Ramos (cell line): ENCODE measurements around the gene ADH1B.
"Not testable (repeated sequence)": the region's sequence is repeated elsewhere in the genome, so short reads cannot be mapped to it uniquely, and the experiment has no call there.

ENCODE experiments used
- in situ Hi-C: fragments of 300-500 bp; cut with MboI; formaldehyde crosslinking; loops from one replicate; pipeline ENCODE4 v1.14.3; 2022; ENCODE audit warnings: low sequenced_read_pairs; ENCODE audit not compliant: unreplicated experiment

ADH1B gene

GRCh38 chr4:99321241-99322191 lies at the start of gene ADH1B:
Gene ADH1B, minus strand, starts transcription at chr4:99321401. Its CDS starts 70 bp downstream, at chr4:99321331.
- in situ Hi-C loops: no loop called here

GRCh38 chr4:99367817-99368216 lies 46.6 kb upstream of the ADH1B start:
- in situ Hi-C loops: not testable (repeated sequence)

- in situ Hi-C loops: no loop called here
Observed at GRCh38 chr4:99366491-99366890, 45.3 kb upstream of the ADH1B start.

DNA sequence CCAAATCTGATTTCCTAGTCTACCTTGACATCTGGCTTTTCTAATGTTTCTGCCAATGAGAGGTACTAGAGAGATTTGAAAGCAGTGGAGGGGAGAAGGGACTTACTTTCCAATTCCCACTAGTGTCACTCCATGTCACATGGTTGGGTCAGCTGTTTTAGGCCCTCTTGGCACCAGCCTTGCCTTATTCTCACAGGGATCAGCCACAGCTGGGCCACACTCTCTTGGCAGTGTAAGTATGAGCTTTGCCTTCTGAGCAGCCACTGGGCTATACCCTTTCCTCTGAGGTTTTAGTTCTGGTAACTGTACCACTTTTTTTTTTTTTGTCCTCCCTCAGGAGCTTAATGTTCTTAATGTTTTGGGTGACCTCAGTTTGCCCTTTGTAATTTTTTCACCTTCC lies 41.6 kb upstream of the ADH1B start:
- in situ Hi-C loops: no loop called here

GRCh38 chr4:99361899-99362275 lies 40.7 kb upstream of the ADH1B start:
- in situ Hi-C loops: no loop called here

DNA sequence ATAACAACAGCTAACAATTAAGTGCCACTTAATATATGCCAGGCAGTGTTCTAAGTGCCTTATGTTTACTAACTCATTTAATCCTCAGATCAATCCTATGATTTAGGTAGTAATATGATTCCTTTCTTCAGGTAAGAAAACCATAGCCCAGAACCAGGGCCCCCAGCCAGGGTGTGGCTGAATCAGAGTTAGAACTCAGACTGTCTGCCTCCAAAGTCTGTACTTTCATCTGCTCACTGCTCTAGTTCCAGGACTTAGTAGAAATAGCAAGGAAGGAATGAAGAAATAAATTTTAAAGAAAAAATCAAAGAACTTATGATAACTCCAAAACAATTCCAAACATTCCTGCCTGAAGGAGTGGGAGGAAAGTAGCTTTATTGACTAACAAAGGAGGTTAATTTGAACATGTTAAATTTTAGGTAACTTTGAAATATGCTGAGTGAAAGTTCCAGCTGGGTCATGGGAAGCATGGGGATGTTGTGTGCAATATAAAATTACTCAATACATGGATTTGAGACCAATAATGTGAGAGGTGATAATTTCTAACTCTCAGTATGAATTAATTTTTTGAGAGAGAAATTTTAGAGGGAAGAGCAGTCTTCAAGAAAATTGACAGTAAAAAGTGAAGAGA lies 40.2 kb upstream of the ADH1B start:
- in situ Hi-C loops: no loop called here

DNA sequence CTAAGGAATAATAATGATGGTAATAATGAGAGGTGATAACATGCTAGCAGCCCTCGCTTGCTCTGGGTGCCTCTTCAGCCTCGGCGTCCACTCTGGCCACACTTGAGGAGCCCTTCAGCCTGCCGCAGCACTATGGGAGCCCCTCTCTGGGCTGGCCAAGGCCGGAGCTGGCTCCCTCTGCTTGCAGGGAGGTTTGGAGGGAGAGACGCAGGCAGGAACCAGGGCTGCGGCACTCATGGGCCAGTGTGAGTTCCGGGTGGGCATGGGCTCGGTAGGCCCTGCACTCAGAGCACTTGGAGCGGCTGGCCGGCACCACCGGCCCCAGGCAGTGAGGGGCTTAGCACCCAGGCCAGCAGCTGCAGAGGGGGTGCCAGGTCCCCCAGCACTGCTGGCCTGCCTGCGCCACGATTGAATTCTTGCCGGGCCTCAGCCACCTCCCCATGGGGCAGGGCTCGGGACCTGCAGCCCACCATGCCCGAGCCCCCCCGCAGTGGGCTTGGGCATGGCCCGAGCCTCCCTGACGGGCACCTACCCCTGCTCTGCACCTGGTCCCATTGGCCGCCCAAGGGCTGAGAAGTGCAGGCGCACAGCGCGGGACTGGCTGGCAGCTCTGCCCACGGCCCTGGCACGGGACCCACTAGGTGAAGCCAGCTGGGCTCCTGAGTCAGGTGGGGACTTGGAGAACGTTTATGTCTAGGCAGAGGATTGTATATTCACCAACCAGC lies 38.4 kb upstream of the ADH1B start:
- in situ Hi-C loops: no loop called here

DNA sequence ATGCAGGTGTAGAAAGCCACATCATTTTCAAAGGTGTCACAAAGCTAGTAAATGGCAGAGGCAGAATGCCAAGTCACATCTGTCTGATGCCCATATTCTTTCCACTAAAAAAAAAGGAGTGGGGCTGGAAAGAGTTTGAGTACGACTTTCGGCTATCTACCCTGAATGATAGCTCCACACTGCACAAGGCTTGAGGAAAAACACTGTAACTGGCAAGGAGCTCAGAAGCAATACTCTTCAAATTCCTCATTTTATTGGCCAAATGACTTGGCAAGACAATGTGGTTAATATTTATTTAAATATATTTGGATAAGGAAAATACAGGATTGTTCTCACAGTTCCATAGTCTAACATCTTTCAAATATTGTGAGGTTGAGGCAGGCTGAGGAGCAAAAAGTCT lies 36.7 kb upstream of the ADH1B start:
- in situ Hi-C loops: no loop called here

- in situ Hi-C loops: no loop called here
Observed at GRCh38 chr4:99356992-99357391, 35.8 kb upstream of the ADH1B start.

DNA sequence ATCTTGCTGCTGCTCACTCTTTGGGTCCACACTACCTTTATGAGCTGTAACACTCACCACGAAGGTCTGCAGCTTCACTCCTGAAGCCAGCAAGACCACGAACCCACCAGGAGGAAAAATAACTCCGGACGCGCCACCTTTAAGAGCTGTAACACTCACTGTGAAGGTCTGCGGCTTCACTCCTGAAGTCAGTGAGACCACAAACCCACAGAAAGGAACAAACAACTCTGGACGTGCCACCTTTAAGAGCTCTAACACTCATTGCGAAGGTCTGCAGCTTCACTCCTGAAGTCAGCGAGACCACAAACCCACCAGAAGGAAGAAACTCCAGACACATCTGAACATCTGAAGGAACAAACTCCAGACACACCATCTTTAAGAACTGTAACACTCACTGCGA lies 34.9 kb upstream of the ADH1B start:
- in situ Hi-C loops: not testable (repeated sequence)

DNA sequence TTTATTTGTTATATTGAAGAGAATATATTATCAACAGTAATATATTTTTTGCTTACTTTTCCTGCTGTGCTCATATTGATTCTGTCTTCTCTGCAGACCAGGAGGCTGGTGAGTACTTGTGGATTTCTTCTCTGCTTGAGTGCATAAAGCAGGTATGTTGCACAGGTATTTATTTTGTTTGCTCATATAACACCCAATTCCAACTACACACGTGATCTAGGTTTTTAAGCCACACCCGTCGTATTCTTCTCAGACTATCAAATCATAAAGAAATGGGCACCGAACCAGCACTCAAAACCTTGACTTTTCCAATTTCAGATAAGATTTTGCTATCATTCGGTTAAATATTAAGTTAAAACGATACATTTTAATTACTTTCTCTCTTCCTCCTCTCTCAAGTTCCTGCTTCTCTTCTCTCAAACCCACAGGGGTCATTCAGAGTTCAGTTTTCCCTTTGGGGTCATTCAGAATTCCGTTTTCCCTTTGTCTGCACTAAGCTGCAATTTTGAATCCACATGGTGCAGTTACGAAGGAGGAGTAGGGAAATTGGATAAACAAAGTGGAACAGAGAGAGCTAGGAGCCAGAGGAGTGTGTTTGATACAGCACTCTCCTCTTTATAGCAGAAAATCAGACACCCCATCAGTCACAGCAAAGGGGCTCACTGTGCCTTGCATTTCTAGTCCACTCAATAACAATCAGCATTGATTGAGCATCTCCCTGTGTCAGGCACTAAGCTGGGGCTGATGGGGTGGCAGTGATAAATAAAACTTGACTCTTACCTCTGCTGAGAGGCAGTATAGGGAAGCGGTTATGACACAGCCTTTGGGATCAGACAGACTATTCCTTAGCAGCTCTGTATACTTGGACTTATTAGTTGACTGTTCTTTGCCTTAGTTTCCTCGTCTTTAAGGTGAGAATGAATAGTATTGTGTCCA lies 31.7 kb upstream of the ADH1B start, which contains the start of gene ADH1C:
ADH1C (minus strand) TSS at position 145 of the 936 bp plus-strand sequence; CDS start at position 74, 71 bp downstream.
- in situ Hi-C loops: no loop called here

DNA sequence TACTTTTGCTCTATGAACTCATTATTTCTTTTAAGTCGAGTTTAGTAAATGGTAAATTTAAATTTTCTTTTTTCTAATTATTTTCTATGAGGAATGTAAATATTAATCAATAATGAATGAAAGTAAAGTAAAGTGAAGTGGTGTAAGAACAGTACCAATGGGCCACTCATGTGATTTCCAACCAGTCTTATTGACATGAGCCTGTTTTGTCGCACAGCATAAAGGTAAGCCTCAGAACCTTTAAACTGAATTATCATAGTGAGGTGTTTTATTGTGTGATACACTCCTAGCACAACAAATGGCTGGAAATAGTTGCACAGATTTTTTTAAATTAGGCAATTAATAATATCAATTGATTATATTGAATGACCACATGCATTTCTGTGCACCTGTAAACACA lies 30.3 kb upstream of the ADH1B start:
- in situ Hi-C loops: no loop called here

DNA sequence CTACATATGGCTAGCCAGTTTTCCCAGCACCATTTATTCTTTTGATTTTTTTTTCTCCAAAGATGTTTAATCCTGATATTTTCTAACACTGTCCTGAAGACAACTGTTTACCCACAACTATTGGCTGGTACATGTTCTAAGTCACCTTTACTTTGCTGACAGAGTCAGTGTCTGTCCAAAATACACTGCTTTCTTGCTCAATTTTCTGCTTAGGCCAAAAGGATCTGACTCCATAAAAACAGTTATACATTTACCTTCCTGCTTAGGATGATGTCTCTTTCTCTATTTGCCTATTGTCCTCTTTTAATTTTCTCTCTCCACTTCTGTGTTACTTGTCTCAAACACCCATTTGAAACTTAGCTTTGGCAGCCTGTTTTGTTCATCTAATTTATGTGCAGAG lies 28.1 kb upstream of the ADH1B start:
- in situ Hi-C loops: no loop called here

GRCh38 chr4:99342624-99343023 lies 21.4 kb upstream of the ADH1B start:
- in situ Hi-C loops: not testable (repeated sequence)

GRCh38 chr4:99341426-99341825 lies 20.2 kb upstream of the ADH1B start:
- in situ Hi-C loops: no loop called here

- in situ Hi-C loops: no loop called here
Observed at GRCh38 chr4:99339172-99339571, 18.0 kb upstream of the ADH1B start.

DNA sequence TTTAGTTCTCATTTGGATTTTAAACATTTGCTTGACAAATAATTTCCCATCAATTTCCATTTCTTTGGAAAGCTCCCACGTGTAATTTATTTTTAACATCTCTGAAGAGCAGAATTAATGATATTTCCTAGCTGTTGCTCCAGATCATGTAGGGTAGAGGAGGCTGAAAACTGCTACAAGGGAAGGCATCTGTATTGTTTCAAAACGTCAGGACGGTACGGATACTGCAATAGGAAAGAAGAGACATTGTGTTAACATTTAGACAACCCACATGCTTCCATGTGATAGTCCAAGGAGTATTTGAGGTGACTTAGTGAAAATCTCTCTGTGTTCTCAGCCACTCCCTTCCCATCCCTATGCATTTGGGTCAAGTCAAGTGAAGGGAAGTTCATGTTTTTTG lies 15.4 kb upstream of the ADH1B start:
- in situ Hi-C loops: no loop called here

DNA sequence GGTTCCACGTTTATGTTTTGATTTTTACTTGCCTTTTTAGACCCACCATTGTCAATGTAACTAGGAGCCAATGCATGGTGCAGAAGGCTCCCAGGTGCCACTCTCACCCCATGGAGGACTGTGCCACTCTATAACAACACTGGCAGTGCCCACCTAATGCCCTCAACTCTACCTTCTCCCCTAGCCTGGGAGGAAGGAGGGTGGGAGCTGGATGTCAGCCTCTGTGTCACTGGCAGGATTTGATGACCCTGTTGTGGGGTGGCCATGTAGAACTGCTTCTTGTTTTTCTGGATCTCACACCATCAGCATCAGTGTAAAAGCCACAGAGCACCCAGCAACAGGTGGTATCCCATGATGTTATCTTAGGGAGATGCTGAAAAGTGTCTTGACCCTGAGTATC lies 13.7 kb upstream of the ADH1B start:
- in situ Hi-C loops: no loop called here

GRCh38 chr4:99330648-99331047 lies 9.4 kb upstream of the ADH1B start:
- in situ Hi-C loops: no loop called here

DNA sequence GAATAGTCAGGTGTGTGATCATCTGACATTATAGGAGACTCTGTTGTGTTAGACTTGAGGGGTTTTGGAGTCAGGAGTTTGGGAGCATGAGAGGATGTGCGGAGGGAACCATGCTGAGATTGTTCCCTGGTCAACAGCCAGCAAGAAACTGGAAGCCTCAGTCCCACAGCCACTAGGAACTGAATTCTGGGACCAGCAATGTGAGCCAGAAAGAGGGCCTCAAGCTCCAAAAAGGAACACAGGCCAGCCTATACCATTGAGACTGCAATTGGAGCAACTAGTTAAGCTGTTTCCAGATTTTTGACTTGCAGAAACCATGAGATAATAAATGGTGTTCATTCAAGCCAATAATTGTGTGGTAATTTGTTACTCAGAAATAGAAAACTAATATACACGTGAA lies 8.7 kb upstream of the ADH1B start:
- in situ Hi-C loops: no loop called here
